HL-60 (cell line): ENCODE results near the gene TAB2.

Experiments
- DNase-seq, 2 experiments: peaks; one replicate each; pipeline ENCODE4 v3.0.0-alpha.2; 2010 to 2020; ENCODE audit warnings: low read depth in 1 of 2, low spot score in 1 of 2
- H3K27ac ChIP-seq: fragments of 250-450 bp; sonication (Bioruptor Pico); replicated peaks from 2 replicates; pipeline ENCODE4 v1.5.1; 2020; ENCODE audit warnings: mild to moderate bottlenecking, moderate library complexity
- H3K27me3 ChIP-seq: fragments of 250-450 bp; sonication (Bioruptor Pico); 2 replicates; pipeline ENCODE4 v1.5.1; 2021; ENCODE audit warnings: mild to moderate bottlenecking, moderate library complexity; ENCODE audit not compliant: insufficient read depth, poor library complexity, severe bottlenecking
- H3K4me3 ChIP-seq: replicated peaks from 2 replicates; pipeline ENCODE4 v1.5.1; 2011; ENCODE audit warnings: mild to moderate bottlenecking, control low read depth, low read length; ENCODE audit not compliant: insufficient read depth
- GABPA ChIP-seq: IDR thresholded peaks from 2 replicates; pipeline ENCODE4 v1.6.1; 2012; ENCODE audit warnings: low read depth
- POLR2AphosphoS5 ChIP-seq: IDR thresholded peaks from 2 replicates; pipeline ENCODE4 v1.6.1; 2012; ENCODE audit warnings: low read depth
- SPI1 ChIP-seq: IDR thresholded peaks from 2 replicates; pipeline ENCODE4 v1.6.1; 2012; ENCODE audit warnings: low read depth, mild to moderate bottlenecking, borderline replicate concordance
- TF ChIP-seq, protein P1 (sequence below): IDR thresholded peaks from one replicate; pipeline ENCODE4 v1.5.1; 2011; ENCODE audit warnings: low read length, control low read depth, inconsistent platforms; ENCODE audit not compliant: insufficient read depth
- TF ChIP-seq, protein P2 (sequence below): IDR thresholded peaks from 2 replicates; pipeline ENCODE4 v1.6.1; 2012; ENCODE audit warnings: low read depth; ENCODE audit not compliant: insufficient replicate concordance

Gene TAB2

DNA sequence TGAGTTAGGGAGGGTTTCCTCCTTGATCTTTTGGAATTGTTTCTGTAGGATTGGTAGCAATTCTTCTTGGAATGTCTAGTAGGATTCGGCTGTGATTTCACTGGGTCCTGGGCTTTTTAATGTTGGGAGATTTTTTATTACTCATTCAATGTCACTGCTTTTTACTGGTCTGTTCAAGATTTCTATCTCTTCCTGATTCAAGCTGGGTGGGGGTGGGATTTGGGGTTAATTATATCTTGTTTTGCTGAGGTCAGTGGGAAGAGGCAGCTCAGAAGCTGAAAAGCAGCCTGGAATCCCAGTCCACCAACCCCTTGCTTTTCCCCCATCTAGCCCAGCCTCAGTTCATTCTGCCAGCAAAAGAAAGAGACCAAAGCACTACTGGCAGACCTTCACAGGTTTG is 122.1 kb downstream of the TAB2 start:
- H3K4me3 ChIP-seq = no peak overlapping the region
- TF ChIP-seq, protein P1, sequence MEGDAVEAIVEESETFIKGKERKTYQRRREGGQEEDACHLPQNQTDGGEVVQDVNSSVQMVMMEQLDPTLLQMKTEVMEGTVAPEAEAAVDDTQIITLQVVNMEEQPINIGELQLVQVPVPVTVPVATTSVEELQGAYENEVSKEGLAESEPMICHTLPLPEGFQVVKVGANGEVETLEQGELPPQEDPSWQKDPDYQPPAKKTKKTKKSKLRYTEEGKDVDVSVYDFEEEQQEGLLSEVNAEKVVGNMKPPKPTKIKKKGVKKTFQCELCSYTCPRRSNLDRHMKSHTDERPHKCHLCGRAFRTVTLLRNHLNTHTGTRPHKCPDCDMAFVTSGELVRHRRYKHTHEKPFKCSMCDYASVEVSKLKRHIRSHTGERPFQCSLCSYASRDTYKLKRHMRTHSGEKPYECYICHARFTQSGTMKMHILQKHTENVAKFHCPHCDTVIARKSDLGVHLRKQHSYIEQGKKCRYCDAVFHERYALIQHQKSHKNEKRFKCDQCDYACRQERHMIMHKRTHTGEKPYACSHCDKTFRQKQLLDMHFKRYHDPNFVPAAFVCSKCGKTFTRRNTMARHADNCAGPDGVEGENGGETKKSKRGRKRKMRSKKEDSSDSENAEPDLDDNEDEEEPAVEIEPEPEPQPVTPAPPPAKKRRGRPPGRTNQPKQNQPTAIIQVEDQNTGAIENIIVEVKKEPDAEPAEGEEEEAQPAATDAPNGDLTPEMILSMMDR = no peak
- no peak for TF ChIP-seq GABPA
- no peak for TF ChIP-seq POLR2AphosphoS5
- TF ChIP-seq, protein P2, sequence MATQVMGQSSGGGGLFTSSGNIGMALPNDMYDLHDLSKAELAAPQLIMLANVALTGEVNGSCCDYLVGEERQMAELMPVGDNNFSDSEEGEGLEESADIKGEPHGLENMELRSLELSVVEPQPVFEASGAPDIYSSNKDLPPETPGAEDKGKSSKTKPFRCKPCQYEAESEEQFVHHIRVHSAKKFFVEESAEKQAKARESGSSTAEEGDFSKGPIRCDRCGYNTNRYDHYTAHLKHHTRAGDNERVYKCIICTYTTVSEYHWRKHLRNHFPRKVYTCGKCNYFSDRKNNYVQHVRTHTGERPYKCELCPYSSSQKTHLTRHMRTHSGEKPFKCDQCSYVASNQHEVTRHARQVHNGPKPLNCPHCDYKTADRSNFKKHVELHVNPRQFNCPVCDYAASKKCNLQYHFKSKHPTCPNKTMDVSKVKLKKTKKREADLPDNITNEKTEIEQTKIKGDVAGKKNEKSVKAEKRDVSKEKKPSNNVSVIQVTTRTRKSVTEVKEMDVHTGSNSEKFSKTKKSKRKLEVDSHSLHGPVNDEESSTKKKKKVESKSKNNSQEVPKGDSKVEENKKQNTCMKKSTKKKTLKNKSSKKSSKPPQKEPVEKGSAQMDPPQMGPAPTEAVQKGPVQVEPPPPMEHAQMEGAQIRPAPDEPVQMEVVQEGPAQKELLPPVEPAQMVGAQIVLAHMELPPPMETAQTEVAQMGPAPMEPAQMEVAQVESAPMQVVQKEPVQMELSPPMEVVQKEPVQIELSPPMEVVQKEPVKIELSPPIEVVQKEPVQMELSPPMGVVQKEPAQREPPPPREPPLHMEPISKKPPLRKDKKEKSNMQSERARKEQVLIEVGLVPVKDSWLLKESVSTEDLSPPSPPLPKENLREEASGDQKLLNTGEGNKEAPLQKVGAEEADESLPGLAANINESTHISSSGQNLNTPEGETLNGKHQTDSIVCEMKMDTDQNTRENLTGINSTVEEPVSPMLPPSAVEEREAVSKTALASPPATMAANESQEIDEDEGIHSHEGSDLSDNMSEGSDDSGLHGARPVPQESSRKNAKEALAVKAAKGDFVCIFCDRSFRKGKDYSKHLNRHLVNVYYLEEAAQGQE = no peak
- TF ChIP-seq SPI1 = no peak

GRCh38 chr6:149440735-149441671 is 123.5 kb downstream of the TAB2 start:
- DNase-seq = no peak
- TF ChIP-seq POLR2AphosphoS5 = no peak
- TF ChIP-seq SPI1 = no peak
- TF ChIP-seq, protein P2 = no peak
- TF ChIP-seq, protein P1 = no peak
- TF ChIP-seq GABPA = no peak
- H3K27ac ChIP-seq = no peak overlapping the region
- H3K27me3 ChIP-seq = no peaks in the 10 kb centered on the region
- no peak overlapping the region for H3K4me3 ChIP-seq

More for the DNA sequence above, 122.1 kb downstream of the TAB2 start:
- Histone ChIP-seq H3K27me3 (no peaks in the 10 kb centered on the region), H3K27ac (no peak overlapping the region)
- no peak for DNase-seq

- Histone ChIP-seq H3K27me3 (no peaks in the 10 kb centered on the region), H3K27ac (no peak overlapping the region), H3K4me3 (no peak overlapping the region)
- TF ChIP-seq, protein P2 = no peak
- TF ChIP-seq SPI1 (no peak), POLR2AphosphoS5 (no peak)
- DNase-seq = no peak
These were observed 124.2 kb downstream of the TAB2 start for GRCh38 chr6:149441740-149442139.
